ENCODE results near the gene ATP8A2. TPM values are rescaled to one million over a fixed set of nuclear protein-coding genes. Genes with fewer than 3 reads are reported as not detected.
A peak's percentile ranks its signal among the peaks of the same experiment; 100 is the strongest.

Gene ATP8A2
- total RNA-seq, 1 donor from 2014 or later = 1.9 TPM

DNA sequence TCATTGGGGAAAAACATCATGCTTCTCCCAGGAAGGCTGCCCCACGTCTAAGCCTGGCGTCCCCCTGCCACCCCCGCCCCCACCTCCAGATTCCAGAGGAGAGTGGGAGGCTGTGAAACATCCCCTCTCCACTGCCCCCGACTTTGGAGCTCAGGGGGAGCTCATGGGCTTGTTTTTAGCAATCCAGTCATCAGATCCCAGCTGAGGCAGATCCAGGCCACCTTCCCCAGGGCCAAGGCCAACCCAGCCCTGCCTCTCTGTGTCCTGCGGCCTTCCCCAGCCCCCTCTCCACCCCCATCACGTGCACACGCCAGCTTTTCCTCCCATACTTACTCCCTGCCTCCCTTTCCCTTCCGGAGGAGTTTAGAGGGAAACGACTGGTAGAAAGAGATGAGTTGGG is 641.2 kb downstream of the ATP8A2 start:
- H3K4me3 Mint-ChIP-seq (ENCODE audit: unreplicated experiment) = no peak overlapping the region
- no peak for DNase-seq (ENCODE audit: low spot score)
- no peak for TF ChIP-seq CTCF (IDR thresholded peaks at IDR 0.05)
- H3K27me3 Mint-ChIP-seq (ENCODE audit: low read depth) = no peaks in the 10 kb centered on the region
- H3K4me1 Mint-ChIP-seq (ENCODE audit: low read depth) = peaks cover 47% of the 10 kb centered on the region
- no peaks in the 10 kb centered on the region for H3K36me3 Mint-ChIP-seq (ENCODE audit: low read depth)
- no peak overlapping the region for H3K27ac Mint-ChIP-seq (ENCODE audit: unreplicated experiment)
- peaks cover 5% of the 10 kb centered on the region for H3K9me3 Mint-ChIP-seq (ENCODE audit: low read depth)

GRCh38 chr13:26015271-26016125 is 643.7 kb downstream of the ATP8A2 start:
- Mint-ChIP-seq H3K4me1 (ENCODE audit: low read depth) (peaks cover 66% of the 10 kb centered on the region), H3K9me3 (ENCODE audit: low read depth) (peaks cover 5% of the 10 kb centered on the region), H3K4me3 (ENCODE audit: unreplicated experiment) (no peak overlapping the region), H3K36me3 (ENCODE audit: low read depth) (no peaks in the 10 kb centered on the region), H3K27me3 (ENCODE audit: low read depth) (no peaks in the 10 kb centered on the region), H3K27ac (ENCODE audit: unreplicated experiment) (peak overlapping the region; percentile 93)
- no peak for TF ChIP-seq CTCF (IDR thresholded peaks at IDR 0.05)
- DNase-seq (ENCODE audit: low spot score) = no peak

GRCh38 chr13:26016189-26016588 is 644.4 kb downstream of the ATP8A2 start:
- peaks cover 73% of the 10 kb centered on the region for H3K4me1 Mint-ChIP-seq (ENCODE audit: low read depth)
- no peak overlapping the region for H3K4me3 Mint-ChIP-seq (ENCODE audit: unreplicated experiment)
- no peak for TF ChIP-seq CTCF (IDR thresholded peaks at IDR 0.05)
- no peak for DNase-seq (ENCODE audit: low spot score)
- H3K9me3 Mint-ChIP-seq (ENCODE audit: low read depth) = peaks cover 5% of the 10 kb centered on the region
- no peaks in the 10 kb centered on the region for H3K36me3 Mint-ChIP-seq (ENCODE audit: low read depth)
- no peaks in the 10 kb centered on the region for H3K27me3 Mint-ChIP-seq (ENCODE audit: low read depth)
- H3K27ac Mint-ChIP-seq (ENCODE audit: unreplicated experiment) = no peak overlapping the region

GRCh38 chr13:26017196-26017921 is 645.6 kb downstream of the ATP8A2 start:
- peaks cover 5% of the 10 kb centered on the region for H3K9me3 Mint-ChIP-seq (ENCODE audit: low read depth)
- no peak overlapping the region for H3K4me3 Mint-ChIP-seq (ENCODE audit: unreplicated experiment)
- no peak for TF ChIP-seq CTCF (IDR thresholded peaks at IDR 0.05)
- H3K27me3 Mint-ChIP-seq (ENCODE audit: low read depth) = no peaks in the 10 kb centered on the region
- no peaks in the 10 kb centered on the region for H3K36me3 Mint-ChIP-seq (ENCODE audit: low read depth)
- H3K4me1 Mint-ChIP-seq (ENCODE audit: low read depth) = peaks cover 84% of the 10 kb centered on the region
- no peak for DNase-seq (ENCODE audit: low spot score)
- H3K27ac Mint-ChIP-seq (ENCODE audit: unreplicated experiment) = peak overlapping the region; percentile 91

DNA sequence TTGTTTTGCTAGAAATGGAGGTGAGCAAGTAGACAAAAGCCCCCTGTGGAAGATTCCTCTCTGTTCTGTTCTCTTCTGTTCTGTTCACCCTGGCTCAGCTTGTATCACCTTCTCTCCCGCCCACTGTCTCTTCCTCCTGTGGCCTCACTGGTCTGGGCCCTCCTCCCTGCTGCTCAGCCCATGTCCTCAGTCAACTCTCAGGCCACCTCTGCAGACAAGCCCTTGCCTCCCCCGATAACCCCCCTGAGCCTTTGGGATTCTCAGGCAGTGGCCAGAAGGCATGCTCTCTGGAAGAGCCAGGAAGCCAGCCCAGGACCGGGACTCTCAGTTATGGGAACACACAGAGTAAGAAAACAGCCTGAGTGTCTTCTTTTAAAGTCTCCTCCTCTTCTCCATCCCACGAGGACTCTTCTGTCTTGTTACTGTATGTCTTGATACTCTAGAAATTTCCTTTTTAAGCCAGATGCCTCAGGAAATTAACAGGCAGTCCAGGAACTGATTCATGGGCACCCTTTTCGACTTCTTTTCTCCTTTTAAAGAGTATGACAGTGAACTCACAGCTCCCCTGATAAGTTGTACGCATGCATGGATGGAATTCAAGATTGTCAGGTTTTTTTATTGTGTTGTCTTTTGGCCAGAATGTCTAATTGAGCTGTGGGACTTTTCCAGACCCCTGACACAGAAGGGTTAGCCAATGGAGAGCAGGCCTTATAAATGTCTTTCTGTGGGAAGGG is 646.3 kb downstream of the ATP8A2 start:
- Mint-ChIP-seq H3K27ac (ENCODE audit: unreplicated experiment) (peak overlapping the region; percentile 91), H3K9me3 (ENCODE audit: low read depth) (peaks cover 5% of the 10 kb centered on the region), H3K4me1 (ENCODE audit: low read depth) (peaks cover 92% of the 10 kb centered on the region), H3K36me3 (ENCODE audit: low read depth) (no peaks in the 10 kb centered on the region), H3K27me3 (ENCODE audit: low read depth) (no peaks in the 10 kb centered on the region), H3K4me3 (ENCODE audit: unreplicated experiment) (peak overlapping the region; percentile 33)
- no peak for DNase-seq (ENCODE audit: low spot score)
- no peak for TF ChIP-seq CTCF (IDR thresholded peaks at IDR 0.05)

Measured in chondrocyte (in vitro differentiated cells).